CD4-positive, alpha-beta T cell (primary cell): Measurements from ENCODE around the gene A2M. TPM values are rescaled to one million over a fixed set of nuclear protein-coding genes. Genes with fewer than 3 reads are reported as not detected.

Experiments used
- ATAC-seq: fragments of 200-7000 bp; cut with Tn5 transposase; one replicate; pipeline ENCODE4 v1.10.0; 2022; ENCODE audit warnings: mild to moderate bottlenecking; ENCODE audit not compliant: poor library complexity
- CTCF ChIA-PET: fragments of 350-600 bp; sonication (Branson Sonifier 250); formaldehyde crosslinking; loops from one replicate; lab custom pipeline; 2021; ENCODE audit warnings: antibody characterized with exemption, inconsistent platforms; lab: Charles Lee
- POLR2A ChIA-PET: fragments of 350-600 bp; sonication (Branson Sonifier 250); formaldehyde crosslinking; loops from one replicate; lab custom pipeline; 2021; ENCODE audit warnings: antibody characterized with exemption, inconsistent platforms; lab: Charles Lee
- DNase-seq, 14 experiments: peaks; one replicate each; pipeline ENCODE4 v3.0.0-alpha.2; 2013 to 2020; ENCODE audit warnings: mixed read lengths in 2 of 14
- H3K27ac ChIP-seq, 2 donors: one replicate each; pipeline versions ENCODE4 v1.5.1 to v1.7.0; 2013; ENCODE audit warnings: low read length in 2 of 2, low read depth in 1 of 2, mild to moderate bottlenecking in 1 of 2
- H3K27me3 ChIP-seq, 2 experiments: 1 replicate in 1 of 2; 2 replicates in 1 of 2; pipeline versions ENCODE4 v1.6.1 to v1.7.0; 2013; ENCODE audit warnings: low read length in 2 of 2, control low read depth in 1 of 2, mild to moderate bottlenecking in 1 of 2, moderate library complexity in 1 of 2; ENCODE audit not compliant: insufficient read depth in 2 of 2, control insufficient read depth in 1 of 2
- H3K36me3 ChIP-seq: one replicate; pipeline ENCODE4 v1.6.1; 2013; ENCODE audit warnings: low read length, control low read depth; ENCODE audit not compliant: insufficient read depth
- H3K4me1 ChIP-seq: one replicate; pipeline ENCODE4 v1.6.1; 2013; ENCODE audit warnings: low read length, control low read depth; ENCODE audit not compliant: insufficient read depth
- H3K4me3 ChIP-seq: one replicate; pipeline ENCODE4 v1.5.1; 2013; ENCODE audit warnings: mild to moderate bottlenecking, low read length, moderate library complexity
- H3K9me3 ChIP-seq, 2 experiments: 1 replicate in 1 of 2; 2 replicates in 1 of 2; pipeline versions ENCODE4 v1.6.1 to v1.7.0; 2013; ENCODE audit warnings: low read length in 2 of 2, mild to moderate bottlenecking in 2 of 2, control low read depth in 1 of 2, moderate library complexity in 1 of 2; ENCODE audit not compliant: control insufficient read depth in 1 of 2, insufficient read depth in 1 of 2
- H3K27ac Mint-ChIP-seq: one replicate; pipeline ENCODE4 v1.8.0; 2020; ENCODE audit warnings: mixed read lengths
- H3K27me3 Mint-ChIP-seq: one replicate; pipeline ENCODE4 v1.8.0; 2021; ENCODE audit warnings: mixed read lengths
- H3K36me3 Mint-ChIP-seq: one replicate; pipeline ENCODE4 v1.8.0; 2021; ENCODE audit warnings: low read depth, mixed read lengths
- H3K4me1 Mint-ChIP-seq: one replicate; pipeline ENCODE4 v1.8.0; 2021; ENCODE audit warnings: low read depth, mixed read lengths
- H3K4me3 Mint-ChIP-seq: one replicate; pipeline ENCODE4 v1.8.0; 2020; ENCODE audit warnings: mild to moderate bottlenecking, mixed read lengths
- H3K9me3 Mint-ChIP-seq: one replicate; pipeline ENCODE4 v1.8.0; 2020; ENCODE audit warnings: mixed read lengths
- intact Hi-C, 2 experiments: fragments of 100-400 bp; cut with DNase I in 1 of 2; cut with micrococcal nuclease in 1 of 2; formaldehyde crosslinking; loops; one replicate each; pipeline versions ENCODE4 v1.15.1 to v1.9.0; 2023 to 2025; cut with DNase I, micrococcal nuclease
- total RNA-seq, 174 experiments: library from RNA in 2 of 174; stranded (reverse) in 2 of 174; gene quantifications; one replicate each; pipeline ENCODE4 v1.2.3 and lab custom pipeline; 2021 to 2026
- TF ChIP-seq, protein P1 (sequence below): fragments of 200-600 bp; IDR thresholded peaks from one replicate; pipeline ENCODE4 v1.8.0; 2022; ENCODE audit warnings: antibody characterized with exemption, mild to moderate bottlenecking

Gene A2M
- total RNA-seq, 2 experiments from 2014 or later: not detected

DNA sequence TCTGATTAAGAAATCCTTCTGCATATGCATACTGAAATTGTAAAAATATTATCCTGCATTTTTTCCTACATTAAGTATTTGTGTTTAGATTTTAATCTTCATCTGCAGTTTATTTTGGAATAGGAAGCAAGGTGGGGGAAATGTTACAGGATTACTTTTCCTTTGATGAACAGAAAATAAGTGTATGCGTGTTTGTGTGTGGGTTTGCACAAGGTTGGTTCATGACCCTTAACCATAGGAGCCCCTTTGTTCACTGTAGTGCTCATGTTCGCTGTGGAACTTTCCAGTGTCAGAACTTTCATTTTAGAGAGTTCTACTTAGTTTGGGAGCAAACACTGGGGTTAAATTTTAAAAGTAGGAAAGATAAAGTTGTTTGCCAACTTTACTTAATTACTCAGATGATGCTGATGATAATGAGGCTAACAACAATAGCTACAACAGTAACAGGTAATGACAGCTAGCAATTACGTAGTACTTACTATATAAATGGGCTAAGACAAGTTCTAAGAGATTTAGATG is 6.4 kb upstream of the A2M start:
- Histone ChIP-seq H3K9me3 (peaks cover 0 to 8% of the 10 kb centered on the region in 2 experiments), H3K27me3 (no peaks in the 10 kb centered on the region), H3K4me3 (no peak overlapping the region), H3K36me3 (no peaks in the 10 kb centered on the region), H3K4me1 (no peaks in the 10 kb centered on the region), H3K27ac (no peak overlapping the region)
- ChIA-PET POLR2A (no interaction called here), CTCF (no interaction called here)
- Mint-ChIP-seq H3K36me3 (peaks cover 4% of the 10 kb centered on the region), H3K9me3 (no peaks in the 10 kb centered on the region), H3K27ac (no peak overlapping the region), H3K27me3 (no peaks in the 10 kb centered on the region), H3K4me3 (no peak overlapping the region), H3K4me1 (no peaks in the 10 kb centered on the region)
- intact Hi-C loops: no loop called here
- TF ChIP-seq, protein P1, sequence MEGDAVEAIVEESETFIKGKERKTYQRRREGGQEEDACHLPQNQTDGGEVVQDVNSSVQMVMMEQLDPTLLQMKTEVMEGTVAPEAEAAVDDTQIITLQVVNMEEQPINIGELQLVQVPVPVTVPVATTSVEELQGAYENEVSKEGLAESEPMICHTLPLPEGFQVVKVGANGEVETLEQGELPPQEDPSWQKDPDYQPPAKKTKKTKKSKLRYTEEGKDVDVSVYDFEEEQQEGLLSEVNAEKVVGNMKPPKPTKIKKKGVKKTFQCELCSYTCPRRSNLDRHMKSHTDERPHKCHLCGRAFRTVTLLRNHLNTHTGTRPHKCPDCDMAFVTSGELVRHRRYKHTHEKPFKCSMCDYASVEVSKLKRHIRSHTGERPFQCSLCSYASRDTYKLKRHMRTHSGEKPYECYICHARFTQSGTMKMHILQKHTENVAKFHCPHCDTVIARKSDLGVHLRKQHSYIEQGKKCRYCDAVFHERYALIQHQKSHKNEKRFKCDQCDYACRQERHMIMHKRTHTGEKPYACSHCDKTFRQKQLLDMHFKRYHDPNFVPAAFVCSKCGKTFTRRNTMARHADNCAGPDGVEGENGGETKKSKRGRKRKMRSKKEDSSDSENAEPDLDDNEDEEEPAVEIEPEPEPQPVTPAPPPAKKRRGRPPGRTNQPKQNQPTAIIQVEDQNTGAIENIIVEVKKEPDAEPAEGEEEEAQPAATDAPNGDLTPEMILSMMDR: no peak
- no peak for DNase-seq
- no peak for ATAC-seq

DNA sequence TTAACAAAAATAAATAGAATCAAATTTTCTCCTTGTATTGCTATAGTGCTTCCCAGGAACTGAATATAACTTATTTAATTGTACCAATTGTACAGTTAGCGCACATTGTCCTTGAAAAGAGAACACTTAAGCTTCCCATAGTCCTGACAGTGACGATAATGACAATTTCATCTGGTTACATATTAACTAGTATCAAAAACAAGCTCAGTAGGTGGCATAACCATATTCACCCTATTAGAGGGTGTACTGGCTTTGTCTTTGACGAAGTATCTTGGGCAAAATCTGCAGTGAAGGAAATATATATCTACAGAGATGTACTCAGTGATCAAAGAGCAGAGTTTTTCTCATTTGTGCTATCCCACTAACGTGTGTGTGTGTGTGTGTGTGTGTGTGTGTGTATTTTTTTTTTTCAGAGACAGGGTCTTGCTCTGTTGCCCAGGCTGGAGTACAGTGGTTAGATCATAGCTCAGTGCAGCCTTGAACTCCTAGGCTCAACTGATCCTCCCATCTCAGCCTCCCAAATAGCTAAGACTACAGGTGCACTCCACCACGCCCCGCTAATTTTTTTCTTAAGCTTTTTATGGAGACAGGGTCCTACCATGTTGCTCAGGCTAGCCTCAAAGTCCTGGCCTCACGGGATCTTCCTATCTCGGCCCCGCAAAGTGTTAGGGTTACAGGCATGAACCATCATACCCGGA is 4.9 kb upstream of the A2M start:
- peaks cover 5% of the 10 kb centered on the region for H3K4me1 ChIP-seq

DNA sequence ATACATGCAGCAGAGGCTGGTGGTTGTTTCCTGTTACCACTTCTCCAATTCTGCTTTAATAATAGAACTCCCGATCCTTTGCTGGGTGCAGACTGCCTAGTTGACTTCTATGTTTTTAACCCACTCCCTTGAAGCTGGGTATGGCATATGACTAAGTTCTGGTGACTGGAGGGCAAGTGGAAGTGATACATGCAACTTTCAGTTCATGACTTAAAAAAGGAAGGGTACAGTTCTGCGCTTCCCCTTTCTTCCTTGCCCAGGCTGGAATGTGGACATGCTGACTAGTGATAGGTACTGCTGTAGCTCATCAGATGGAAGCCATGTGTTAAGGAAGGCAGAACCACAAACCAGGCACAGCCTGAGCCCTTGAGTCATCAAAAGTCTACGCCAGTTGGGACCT is 2.4 kb upstream of the A2M start:
- POLR2A ChIA-PET: no interaction called here
- H3K9me3 ChIP-seq: no peaks in the 10 kb centered on the region
- Mint-ChIP-seq H3K4me1 (peaks cover 12% of the 10 kb centered on the region), H3K27me3 (no peaks in the 10 kb centered on the region), H3K4me3 (no peak overlapping the region), H3K36me3 (no peaks in the 10 kb centered on the region), H3K27ac (no peak overlapping the region), H3K9me3 (no peaks in the 10 kb centered on the region)
- DNase-seq (peak in 3 of 14 experiments; percentile 29 to 74 (median 64)), ATAC-seq (peak; percentile 32)
- H3K27ac ChIP-seq: no peak overlapping the region
- H3K27me3 ChIP-seq: no peaks in the 10 kb centered on the region
- no peak overlapping the region for H3K4me3 ChIP-seq
- TF ChIP-seq, protein P1: no peak
- peaks cover 3% of the 10 kb centered on the region for H3K36me3 ChIP-seq
- intact Hi-C loops: no loop called here
- H3K4me1 ChIP-seq: peaks cover 6% of the 10 kb centered on the region
- CTCF ChIA-PET: no interaction called here

More for the DNA sequence above, 4.9 kb upstream of the A2M start:
- Histone ChIP-seq H3K36me3 (no peaks in the 10 kb centered on the region), H3K9me3 (peaks cover 0 to 8% of the 10 kb centered on the region in 2 experiments), H3K27ac (no peak overlapping the region), H3K4me3 (no peak overlapping the region), H3K27me3 (no peaks in the 10 kb centered on the region)
- POLR2A ChIA-PET: no interaction called here
- TF ChIP-seq, protein P1: no peak
- intact Hi-C loops: no loop called here
- Mint-ChIP-seq H3K4me3 (no peak overlapping the region), H3K4me1 (peaks cover 11% of the 10 kb centered on the region), H3K36me3 (no peaks in the 10 kb centered on the region), H3K9me3 (no peaks in the 10 kb centered on the region), H3K27me3 (no peaks in the 10 kb centered on the region), H3K27ac (no peak overlapping the region)
- CTCF ChIA-PET: no interaction called here
- DNase-seq (no peak), ATAC-seq (no peak)
